Measurements from ENCODE around the gene GPR156.
"Not testable (repeated sequence)": the region's sequence is repeated elsewhere in the genome, so short reads cannot be mapped to it uniquely, and the experiment has no call there.

Gene GPR156

DNA sequence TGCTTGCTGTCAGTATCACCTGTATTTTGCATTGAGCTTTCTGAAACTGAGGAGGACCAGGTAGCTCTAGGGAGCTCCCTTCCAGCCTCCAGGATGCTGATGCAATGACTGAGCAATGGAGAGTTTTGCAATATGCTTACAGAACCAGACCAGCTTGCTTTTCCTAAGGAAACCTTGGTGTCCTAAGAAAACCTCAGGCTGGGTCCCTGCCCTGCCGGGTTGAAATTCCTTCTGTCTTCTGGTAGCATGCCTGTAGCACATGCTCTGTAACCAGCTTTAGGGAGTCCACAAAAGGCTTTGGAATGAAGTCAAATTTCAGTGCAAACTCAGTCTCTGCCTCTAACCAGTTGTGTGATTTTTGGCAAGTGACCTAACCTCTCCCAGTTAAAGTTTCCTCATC is 125.0 kb downstream of the GPR156 start:
- Histone ChIP-seq H3K9me3 (peaks cover 0 to 9% (median 3%) of the 10 kb centered on the region in 3 donors), H3K4me1 (peaks cover 0 to 22% (median 5%) of the 10 kb centered on the region in 4 donors), H3K4me3 (no peak overlapping the region), H3K27ac (peak overlapping the region in 1 of 2 donors; percentile 60), H3K27me3 (no peaks in the 10 kb centered on the region), H3K36me3 (no peaks in the 10 kb centered on the region)
- DNase-seq = peak; percentile 81 to 93
- TF ChIP-seq, protein P1, sequence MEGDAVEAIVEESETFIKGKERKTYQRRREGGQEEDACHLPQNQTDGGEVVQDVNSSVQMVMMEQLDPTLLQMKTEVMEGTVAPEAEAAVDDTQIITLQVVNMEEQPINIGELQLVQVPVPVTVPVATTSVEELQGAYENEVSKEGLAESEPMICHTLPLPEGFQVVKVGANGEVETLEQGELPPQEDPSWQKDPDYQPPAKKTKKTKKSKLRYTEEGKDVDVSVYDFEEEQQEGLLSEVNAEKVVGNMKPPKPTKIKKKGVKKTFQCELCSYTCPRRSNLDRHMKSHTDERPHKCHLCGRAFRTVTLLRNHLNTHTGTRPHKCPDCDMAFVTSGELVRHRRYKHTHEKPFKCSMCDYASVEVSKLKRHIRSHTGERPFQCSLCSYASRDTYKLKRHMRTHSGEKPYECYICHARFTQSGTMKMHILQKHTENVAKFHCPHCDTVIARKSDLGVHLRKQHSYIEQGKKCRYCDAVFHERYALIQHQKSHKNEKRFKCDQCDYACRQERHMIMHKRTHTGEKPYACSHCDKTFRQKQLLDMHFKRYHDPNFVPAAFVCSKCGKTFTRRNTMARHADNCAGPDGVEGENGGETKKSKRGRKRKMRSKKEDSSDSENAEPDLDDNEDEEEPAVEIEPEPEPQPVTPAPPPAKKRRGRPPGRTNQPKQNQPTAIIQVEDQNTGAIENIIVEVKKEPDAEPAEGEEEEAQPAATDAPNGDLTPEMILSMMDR (IDR thresholded peaks at IDR 0.05) = no peak
- intact Hi-C loops (cut with DNase I; ENCODE audit: low total_unique reads) = no loop called here

DNA sequence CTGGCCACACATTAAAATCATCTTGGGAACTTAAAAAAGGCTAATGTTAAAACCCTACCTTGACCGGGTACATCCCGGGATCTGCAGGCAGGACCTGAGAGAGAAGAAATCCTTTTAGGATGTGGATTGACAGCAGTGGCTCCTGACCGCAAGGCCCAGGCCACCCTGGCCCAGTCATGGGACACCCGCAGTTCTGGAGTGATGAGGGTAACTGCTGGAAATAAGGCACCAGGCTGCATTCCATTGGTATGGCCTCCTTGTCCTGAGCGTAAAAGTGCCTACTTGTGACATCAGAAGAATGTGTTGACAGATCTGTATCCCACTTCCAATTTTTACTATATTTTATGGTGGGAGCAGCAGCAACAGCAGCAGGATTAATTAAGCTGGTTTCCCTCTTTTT is 127.3 kb downstream of the GPR156 start:
- TF ChIP-seq, protein P1 (IDR thresholded peaks at IDR 0.05) = no peak
- no peak for DNase-seq
- intact Hi-C loops (cut with DNase I; ENCODE audit: low total_unique reads) = no loop called here
- H3K27ac ChIP-seq = no peak overlapping the region
- H3K4me3 ChIP-seq = no peak overlapping the region
- H3K27me3 ChIP-seq = no peaks in the 10 kb centered on the region
- no peaks in the 10 kb centered on the region for H3K36me3 ChIP-seq
- peaks cover 0 to 14% (median 6%) of the 10 kb centered on the region in 3 donors for H3K9me3 ChIP-seq
- peaks cover 0 to 22% (median 5%) of the 10 kb centered on the region in 4 donors for H3K4me1 ChIP-seq

DNA sequence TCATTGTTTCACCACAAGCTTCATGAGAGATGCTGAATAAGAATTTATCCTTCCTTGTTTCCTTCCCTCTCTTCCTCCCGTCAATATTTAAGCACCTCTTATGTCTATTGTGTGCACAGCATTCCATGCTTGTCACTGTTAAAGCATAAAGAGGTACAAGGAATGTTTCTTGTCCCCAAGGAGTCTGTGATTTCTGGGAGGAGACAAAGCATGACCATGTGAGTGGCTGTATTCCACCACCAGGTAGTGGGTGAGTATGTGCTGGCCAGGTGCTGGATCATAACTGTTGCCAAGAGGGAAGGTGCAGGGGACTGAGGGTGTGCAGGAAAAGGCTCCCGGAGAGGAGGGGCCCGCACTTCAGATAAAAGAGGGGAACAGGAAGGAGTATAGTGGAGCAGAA is 127.9 kb downstream of the GPR156 start:
- Histone ChIP-seq H3K4me1 (peaks cover 0 to 22% (median 5%) of the 10 kb centered on the region in 4 donors), H3K36me3 (no peaks in the 10 kb centered on the region), H3K27me3 (no peaks in the 10 kb centered on the region), H3K27ac (no peak overlapping the region), H3K4me3 (no peak overlapping the region), H3K9me3 (peaks cover 0 to 14% (median 6%) of the 10 kb centered on the region in 3 donors)
- TF ChIP-seq, protein P1 (IDR thresholded peaks at IDR 0.05) = no peak
- intact Hi-C loops (cut with DNase I; ENCODE audit: low total_unique reads) = no loop called here
- no peak for DNase-seq

DNA sequence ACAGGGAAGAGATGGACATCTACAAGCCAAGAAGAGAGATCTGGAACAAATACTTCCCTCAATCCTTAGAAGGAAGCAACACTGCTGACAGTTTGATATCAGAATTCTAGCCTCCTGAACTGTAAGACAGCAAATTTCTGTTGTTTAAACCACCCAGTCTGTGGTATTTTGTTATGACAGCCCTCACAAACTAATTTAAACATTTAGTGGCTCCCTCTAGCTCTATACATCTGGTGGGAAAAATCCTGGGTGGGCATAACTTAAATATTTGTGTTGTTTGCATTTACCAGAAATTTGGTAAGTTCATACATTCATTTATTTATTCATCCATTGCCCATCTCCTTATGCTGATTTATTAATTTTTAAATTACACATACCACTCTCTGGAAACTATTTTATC is 128.3 kb downstream of the GPR156 start:
- Histone ChIP-seq H3K4me3 (no peak overlapping the region), H3K4me1 (peaks cover 0 to 22% (median 5%) of the 10 kb centered on the region in 4 donors), H3K27ac (no peak overlapping the region), H3K27me3 (no peaks in the 10 kb centered on the region), H3K36me3 (no peaks in the 10 kb centered on the region), H3K9me3 (peaks cover 0 to 14% (median 6%) of the 10 kb centered on the region in 3 donors)
- intact Hi-C loops (cut with DNase I; ENCODE audit: low total_unique reads) = no loop called here
- no peak for DNase-seq
- TF ChIP-seq, protein P1 (IDR thresholded peaks at IDR 0.05) = no peak

DNA sequence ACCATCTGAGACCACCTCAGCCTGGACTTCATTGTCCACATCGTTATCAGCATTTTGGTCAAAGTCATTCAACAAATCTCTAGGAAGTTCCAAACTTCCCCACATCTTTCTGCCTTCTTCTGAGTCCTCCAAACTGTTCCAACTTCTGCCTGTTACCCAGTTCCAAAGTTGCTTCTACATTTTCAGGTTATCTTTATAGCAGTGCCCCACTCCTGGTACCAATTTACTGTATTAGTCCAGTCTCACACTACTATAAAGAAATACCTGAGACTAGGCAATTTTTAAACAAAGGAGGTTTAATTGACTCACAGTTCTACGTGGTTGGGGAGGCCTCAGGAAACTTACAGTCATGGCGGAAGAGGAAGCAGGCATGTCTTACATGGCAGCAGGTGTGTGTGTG is 129.3 kb downstream of the GPR156 start:
- intact Hi-C loops (cut with DNase I; ENCODE audit: low total_unique reads) = not testable (repeated sequence)

DNA sequence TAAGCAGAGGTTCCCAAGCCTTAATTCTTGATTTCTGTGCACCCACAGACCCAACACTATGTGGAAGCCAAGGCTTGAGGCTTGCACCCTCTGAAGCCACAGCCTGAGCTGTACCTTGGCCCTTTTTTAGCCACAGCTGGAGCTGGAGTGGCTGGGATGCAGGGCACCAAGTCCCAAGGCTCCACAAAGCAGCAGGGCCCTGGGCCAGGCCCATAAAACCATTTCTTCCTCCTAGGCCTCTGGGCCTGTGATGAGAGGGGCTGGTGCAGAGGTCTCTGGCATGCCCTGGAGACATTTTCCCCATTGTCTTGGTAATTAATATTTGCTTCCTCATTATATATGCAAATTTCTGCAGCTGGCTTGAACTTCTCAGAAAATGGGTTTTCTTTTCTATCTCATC is 129.9 kb downstream of the GPR156 start:
- Histone ChIP-seq H3K4me3 (no peak overlapping the region), H3K4me1 (peaks cover 0 to 10% (median 2%) of the 10 kb centered on the region in 4 donors), H3K27ac (no peak overlapping the region), H3K9me3 (peaks cover 0 to 14% (median 6%) of the 10 kb centered on the region in 3 donors), H3K36me3 (no peaks in the 10 kb centered on the region), H3K27me3 (no peaks in the 10 kb centered on the region)
- TF ChIP-seq, protein P1 (IDR thresholded peaks at IDR 0.05) = no peak
- intact Hi-C loops (cut with DNase I; ENCODE audit: low total_unique reads) = no loop called here
- no peak for DNase-seq

More for the DNA sequence above, 129.3 kb downstream of the GPR156 start:
- H3K36me3 ChIP-seq, H3K4me3 ChIP-seq, DNase-seq, H3K27me3 ChIP-seq, H3K27ac ChIP-seq: not testable (repeated sequence)
- peaks cover 0 to 15% (median 5%) of the 10 kb centered on the region in 4 donors for H3K4me1 ChIP-seq
- H3K9me3 ChIP-seq = peaks cover 0 to 14% (median 6%) of the 10 kb centered on the region in 3 donors
